ENCODE measurements around the gene SLCO3A1.
"Not testable (repeated sequence)": the region's sequence is repeated elsewhere in the genome, so short reads cannot be mapped to it uniquely, and the experiment has no call there.

Gene SLCO3A1

DNA sequence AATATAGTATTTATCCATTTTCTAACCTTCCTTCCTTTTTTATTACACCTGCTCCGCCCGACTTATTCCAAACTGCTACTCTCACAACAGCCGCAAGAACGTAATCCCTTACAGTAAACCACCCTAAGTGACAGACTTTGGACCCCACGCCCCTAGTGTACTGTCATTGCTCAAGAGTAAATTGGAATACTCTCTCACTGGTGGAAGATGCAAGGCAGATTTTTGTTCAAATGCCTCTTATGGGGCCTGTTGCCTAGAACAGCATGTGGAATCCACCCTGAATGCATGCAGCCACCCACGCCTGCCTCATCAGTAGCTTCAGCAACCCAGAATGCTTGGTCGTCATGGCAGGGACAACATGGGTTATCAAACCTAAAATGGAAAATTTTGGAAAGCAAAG lies 313.9 kb downstream of the SLCO3A1 start:
- FAIRE-seq, result no peak

DNA sequence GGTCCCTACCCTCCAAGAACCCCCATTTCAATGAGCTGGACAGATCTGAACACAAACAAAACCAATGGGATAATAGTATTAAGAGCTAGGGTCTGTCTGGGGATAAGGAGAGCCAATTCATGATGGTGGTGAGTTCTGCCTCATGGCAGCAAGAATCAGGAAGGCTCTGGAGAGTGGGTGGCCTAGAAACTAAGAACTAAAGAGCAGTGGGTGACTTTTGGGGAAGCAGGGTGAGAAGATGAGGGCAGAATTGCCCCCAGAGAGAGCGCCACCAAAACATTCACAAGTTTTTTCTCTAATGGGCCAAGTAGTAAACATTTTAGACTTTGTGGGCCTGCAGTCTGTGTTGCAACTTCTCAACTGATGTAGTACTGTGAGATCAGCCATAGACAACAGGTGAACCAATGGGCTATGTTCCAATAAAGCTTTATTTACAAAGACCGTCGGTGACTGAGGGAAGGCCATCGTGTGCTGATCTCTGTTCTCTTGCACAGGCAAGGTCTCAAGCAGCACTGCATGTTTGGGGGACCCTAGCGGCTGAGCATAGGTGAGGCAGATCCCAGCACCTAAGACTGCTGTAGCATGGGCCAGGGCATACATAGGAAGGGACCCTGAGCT lies 314.7 kb downstream of the SLCO3A1 start:
- no peak for FAIRE-seq

DNA sequence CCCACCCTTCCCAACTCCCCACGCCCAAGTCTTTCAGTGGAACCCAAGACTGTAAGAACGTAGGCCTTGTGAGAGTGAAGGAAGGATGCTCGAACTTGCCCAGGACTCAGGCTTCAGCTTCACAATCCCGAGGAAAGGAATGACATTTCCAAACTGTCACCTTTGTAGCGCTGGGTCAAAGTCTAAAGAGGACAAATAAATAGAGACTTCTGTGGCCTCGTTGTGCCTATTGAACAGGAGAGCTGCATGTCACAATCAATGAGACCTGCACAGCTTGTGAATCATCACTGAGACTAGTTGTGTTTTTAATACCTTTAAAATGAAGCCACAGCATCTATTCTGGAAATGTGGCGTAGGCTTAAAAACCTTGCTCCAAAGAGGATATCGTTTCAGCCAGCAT lies 317.4 kb downstream of the SLCO3A1 start:
- no peak for FAIRE-seq

DNA sequence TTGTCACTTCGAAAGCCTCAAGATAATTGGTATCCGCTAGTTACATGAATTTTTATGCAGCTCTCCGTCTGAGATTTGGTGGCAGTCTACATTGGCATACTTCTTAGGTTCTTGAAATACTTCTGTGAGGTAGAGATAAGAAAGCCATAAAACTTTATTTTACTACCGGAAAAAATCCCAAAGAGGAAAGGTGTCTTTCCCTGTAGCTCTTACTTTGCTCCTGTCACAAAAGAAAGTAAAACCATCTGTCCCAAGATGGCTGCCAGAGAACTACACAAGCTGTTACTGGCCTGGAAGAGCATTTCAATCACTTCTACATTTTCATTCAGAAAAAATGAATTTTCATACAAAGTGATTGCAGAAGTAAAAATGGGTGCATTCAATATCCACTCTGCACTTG lies 325.4 kb downstream of the SLCO3A1 start:
- FAIRE-seq, result no peak

DNA sequence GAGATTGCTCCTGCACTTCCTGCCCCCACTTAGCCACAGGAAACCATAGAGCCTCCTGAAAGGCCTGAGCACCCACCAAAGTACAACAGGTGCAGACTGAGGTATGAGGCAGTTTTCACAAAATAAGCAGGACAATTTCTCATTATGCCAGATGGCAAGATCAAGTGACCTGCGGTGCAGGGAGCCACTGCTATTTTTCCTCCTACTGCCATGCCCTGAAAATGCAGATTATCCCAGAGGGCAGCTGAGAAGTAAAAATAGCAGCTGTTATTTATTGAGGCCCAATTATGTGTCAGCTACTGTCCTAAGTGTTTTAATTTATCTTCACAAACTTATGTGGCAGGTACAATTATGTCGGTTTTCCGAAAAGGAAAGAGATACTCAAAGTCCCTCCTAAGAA lies 330.6 kb downstream of the SLCO3A1 start:
- FAIRE-seq, result no peak

DNA sequence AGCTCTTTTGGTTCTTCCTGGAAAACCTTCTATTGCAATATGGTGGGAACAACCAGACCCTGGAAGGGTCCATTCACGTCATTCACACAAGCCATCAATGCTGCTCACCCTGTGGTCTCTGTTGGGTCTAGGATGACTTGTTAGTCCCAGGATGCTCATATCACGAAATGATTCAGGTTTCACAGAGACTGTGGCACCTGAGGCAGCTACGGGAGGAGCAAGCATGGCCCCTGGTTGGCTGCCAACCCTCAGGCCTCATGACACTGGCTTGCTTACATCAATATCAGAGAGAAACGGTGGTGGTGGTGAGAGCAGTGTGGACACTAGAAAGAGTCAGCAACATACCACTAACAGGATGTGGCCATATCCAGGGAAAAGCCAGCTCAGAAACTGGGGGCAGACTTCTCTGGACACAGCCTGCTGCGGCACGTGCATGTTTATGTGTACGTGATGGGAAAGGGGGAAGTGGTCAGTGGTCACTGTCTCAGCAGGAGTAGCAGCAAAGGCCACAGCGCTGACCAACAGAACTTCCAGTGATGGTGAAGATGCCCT lies 331.2 kb downstream of the SLCO3A1 start:
- no peak for FAIRE-seq

DNA sequence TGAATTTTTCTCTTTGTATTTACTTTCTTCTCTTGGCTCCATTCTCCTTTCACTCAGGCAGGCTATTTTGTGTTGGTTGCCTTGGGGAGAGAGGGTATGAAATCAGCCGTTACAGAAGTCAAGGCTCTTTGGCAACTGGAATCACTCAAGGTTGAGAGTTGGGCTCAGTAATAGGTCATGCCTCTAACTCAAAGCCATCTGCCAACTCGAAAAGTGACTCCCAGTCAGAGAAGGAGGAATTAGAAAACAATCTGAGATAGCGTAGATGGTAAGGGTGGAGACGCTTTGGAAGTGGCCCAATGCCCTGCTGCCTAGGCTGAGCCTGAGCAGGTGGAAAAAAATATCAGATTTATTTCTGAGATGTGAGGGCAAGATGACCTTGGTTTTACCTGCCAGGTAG lies 334.5 kb downstream of the SLCO3A1 start:
- FAIRE-seq, result no peak

DNA sequence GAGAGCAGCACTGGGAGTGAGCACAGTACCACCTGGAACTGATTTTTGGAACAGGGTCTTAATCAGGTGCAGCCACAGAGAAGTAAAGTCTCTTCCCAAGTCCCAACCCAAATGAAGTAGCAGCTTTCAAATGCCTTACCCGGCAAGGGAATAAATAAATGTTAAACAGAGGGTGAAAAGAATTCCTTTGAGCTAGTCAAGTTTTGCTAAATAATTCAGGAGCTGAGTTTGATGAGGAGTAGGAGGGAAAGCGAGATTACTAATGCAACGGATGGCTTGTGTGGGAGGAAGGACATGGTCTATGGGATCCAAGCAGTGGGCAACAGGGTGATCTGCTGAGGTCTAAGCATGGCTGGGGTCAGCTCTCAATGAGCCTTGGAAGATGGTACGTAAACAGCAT lies 335.7 kb downstream of the SLCO3A1 start:
- FAIRE-seq, result no peak

DNA sequence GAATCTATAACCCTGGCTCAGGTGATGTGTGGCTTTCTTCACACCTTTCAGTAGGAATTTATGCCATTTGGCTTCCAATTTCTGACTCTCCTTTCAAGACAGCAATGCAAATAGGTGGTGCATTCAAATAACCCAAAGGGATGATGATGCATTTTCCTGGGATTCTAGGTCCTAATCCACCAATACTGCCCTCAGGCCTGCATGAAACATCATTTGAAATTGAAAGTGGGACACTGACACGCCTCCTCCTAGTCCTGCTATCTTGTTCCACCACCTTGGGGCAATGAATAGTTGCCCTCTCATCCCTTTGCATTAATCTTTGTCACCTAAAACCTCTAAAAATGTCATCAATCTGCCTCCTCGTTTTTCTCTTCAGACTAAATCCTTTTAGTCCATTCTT lies 341.7 kb downstream of the SLCO3A1 start:
- no peak for FAIRE-seq

DNA sequence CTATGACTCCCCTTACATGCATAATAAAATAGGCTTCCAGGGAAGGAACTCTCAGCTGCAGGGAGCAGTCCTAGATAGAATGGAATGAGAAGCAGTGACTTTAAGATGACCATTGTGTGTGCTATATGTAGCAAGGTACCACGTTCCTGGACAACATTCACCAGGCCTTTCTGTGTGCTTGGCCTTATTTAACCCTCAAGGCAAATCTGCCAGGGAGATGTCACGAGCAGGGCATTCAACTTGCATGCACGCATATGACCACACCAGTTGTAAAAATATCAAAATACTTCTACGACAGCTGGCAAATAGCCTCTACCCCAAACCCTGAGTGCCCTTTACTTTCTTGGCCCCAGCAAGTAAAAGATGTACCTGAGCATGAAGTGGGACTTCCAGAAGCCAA lies 342.8 kb downstream of the SLCO3A1 start:
- no peak for FAIRE-seq

DNA sequence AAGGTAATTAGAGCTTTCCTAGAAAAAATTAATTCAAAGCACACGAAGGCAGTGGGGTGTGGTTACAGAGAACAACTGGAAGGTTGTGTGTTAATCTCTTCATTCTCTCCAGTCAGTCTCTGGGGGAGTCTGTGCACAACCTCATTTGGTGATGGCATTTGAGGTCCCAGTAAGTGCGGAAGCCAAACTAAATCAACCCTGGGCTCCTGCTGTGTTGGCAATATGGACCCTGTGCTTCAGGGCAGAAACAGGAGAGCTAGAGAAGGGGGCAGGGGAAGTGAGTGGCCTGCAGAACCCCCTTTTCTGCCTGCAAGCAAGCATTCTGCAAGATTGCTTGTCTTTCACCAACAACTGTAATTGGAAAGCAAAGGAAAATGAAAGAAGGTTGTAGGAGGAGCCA lies 344.2 kb downstream of the SLCO3A1 start:
- no peak for FAIRE-seq

DNA sequence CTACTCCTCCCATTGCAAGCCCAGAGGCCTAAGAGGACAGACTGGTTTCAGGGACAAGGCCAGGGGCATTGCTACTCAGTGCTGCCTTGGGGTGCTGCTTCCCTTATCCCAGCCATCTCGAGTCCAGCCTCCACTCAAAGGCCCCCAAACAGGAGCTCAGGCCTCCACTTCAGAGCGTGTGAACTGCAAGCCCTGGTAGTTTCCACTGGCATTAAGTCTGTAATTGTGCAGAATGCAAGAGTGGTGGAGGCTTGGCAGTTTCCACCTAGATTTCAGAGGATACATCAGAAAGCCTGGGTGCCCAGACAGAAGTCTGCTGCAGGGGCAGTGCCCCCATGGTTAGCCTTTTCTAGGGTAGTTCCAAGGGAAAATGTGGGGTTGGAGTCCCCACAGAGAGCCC lies 347.4 kb downstream of the SLCO3A1 start:
- FAIRE-seq, result no peak

DNA sequence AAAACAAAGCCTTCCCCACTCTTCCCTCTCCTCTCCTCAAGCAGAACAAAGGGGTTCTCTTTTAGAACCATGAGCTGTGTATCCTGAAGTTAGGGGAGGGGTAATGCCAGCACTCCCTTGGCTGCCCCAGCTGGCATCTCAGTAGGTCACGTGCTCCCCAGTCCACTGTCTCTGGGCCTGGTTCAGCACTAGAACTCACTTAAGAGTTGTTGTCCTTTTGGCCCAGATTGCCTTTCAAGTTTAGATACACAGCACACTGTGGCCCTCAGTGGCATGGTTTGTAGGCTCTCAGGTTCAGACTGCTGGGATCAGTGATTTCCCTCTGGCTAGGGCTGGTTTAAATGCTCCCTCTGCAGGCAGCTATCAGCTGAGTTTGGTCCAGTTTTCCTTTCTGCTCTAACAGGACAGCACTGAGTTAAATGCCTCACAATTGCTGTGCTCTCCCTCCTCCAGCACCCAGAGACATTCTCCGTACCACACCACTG lies 351.8 kb downstream of the SLCO3A1 start:
- FAIRE-seq, result no peak

DNA sequence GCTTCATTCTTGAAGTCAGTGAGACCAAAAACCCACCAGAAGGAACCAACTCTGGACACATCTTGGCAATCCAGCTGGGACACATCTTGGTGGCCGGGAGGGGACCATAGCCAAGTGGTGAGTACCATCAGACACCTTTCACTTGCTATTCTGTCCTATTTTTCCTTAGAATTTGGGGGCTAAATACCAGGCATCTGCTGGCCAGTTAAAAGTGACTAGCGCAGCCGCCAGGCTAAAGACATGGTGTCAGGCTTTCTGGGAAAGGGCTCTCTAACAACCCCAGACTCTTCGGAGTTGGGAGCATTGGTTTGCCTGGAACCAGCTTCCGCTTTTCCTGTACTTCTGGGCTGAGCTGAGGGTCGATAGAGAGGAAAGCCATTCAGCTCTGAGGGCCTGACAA lies 354.1 kb downstream of the SLCO3A1 start:
- FAIRE-seq, result not testable (repeated sequence)

Measured in endometrium (tissue), 2 donors.